HG03095 (cell line): ENCODE measurements around the gene ULBP2.
A peak's percentile ranks its signal among the peaks of the same experiment; 100 is the strongest.
"Not testable (repeated sequence)": the region's sequence is repeated elsewhere in the genome, so short reads cannot be mapped to it uniquely, and the experiment has no call there.

ENCODE experiments used
- ATAC-seq: cut with Tn5 transposase; IDR thresholded peaks from one replicate; pipeline ENCODE4 v1.9.1; 2021; ENCODE audit warnings: moderate library complexity; ENCODE audit not compliant: unreplicated experiment

Gene ULBP2

GRCh38 chr6:149948616-149949015 is 6.8 kb downstream of the ULBP2 start:
- no peak for ATAC-seq

GRCh38 chr6:149950423-149950822 is 8.6 kb downstream of the ULBP2 start:
- ATAC-seq: no peak

GRCh38 chr6:149951096-149951495 is 9.3 kb downstream of the ULBP2 start:
- no peak for ATAC-seq

GRCh38 chr6:149951626-149952025 is 9.8 kb downstream of the ULBP2 start:
- no peak for ATAC-seq

GRCh38 chr6:149953390-149953789 is 11.6 kb downstream of the ULBP2 start:
- ATAC-seq: not testable (repeated sequence)

- not testable (repeated sequence) for ATAC-seq
Observed at GRCh38 chr6:149953934-149954327, 12.1 kb downstream of the ULBP2 start.

- not testable (repeated sequence) for ATAC-seq
Observed at GRCh38 chr6:149954328-149954983, 12.6 kb downstream of the ULBP2 start.

- ATAC-seq: not testable (repeated sequence)
Observed at GRCh38 chr6:149954984-149955653, 13.3 kb downstream of the ULBP2 start.

GRCh38 chr6:149955654-149956317 is 14.0 kb downstream of the ULBP2 start:
- ATAC-seq: not testable (repeated sequence)

GRCh38 chr6:149958124-149958523 is 16.3 kb downstream of the ULBP2 start:
- not testable (repeated sequence) for ATAC-seq

GRCh38 chr6:149959806-149960205 is 18.0 kb downstream of the ULBP2 start:
- ATAC-seq: not testable (repeated sequence)

GRCh38 chr6:149960488-149960887 is 18.7 kb downstream of the ULBP2 start:
- no peak for ATAC-seq

GRCh38 chr6:149961728-149962425 is 20.1 kb downstream of the ULBP2 start:
- ATAC-seq: no peak

GRCh38 chr6:149962461-149963211 is 20.8 kb downstream of the ULBP2 start:
- no peak for ATAC-seq

- no peak for ATAC-seq
Observed at GRCh38 chr6:149963212-149963461, 21.3 kb downstream of the ULBP2 start.

- peak; percentile 57 for ATAC-seq
Observed at GRCh38 chr6:149963462-149964307, 21.9 kb downstream of the ULBP2 start, which contains the start of gene ULBP1. ULBP1 (plus strand) TSS chr6:149963943; CDS start chr6:149964050, 107 bp downstream.

- no peak for ATAC-seq
Observed at GRCh38 chr6:149964308-149965193, 22.7 kb downstream of the ULBP2 start.

- no peak for ATAC-seq
Observed at GRCh38 chr6:149965194-149966020, 23.6 kb downstream of the ULBP2 start.
